Activated T-cell treated with anti-CD3 and anti-CD28 coated beads for 4 hours (primary cell): ENCODE results near the gene TEPSIN.

Experiments
- DNase-seq: peaks from one replicate; pipeline ENCODE4 v3.0.0-alpha.2; 2020

Gene TEPSIN

GRCh38 chr17:81194941-81195901 lies 43.6 kb downstream of the TEPSIN start:
- DNase-seq, result no peak

- DNase-seq, result no peak
Measured at GRCh38 chr17:81194225-81194760, 44.6 kb downstream of the TEPSIN start.

- DNase-seq, result no peak
Measured at GRCh38 chr17:81193470-81194224, 45.2 kb downstream of the TEPSIN start.

GRCh38 chr17:81193051-81193410 lies 45.8 kb downstream of the TEPSIN start:
- no peak for DNase-seq

- no peak for DNase-seq
Measured at GRCh38 chr17:81192386-81193050, 46.3 kb downstream of the TEPSIN start.

- DNase-seq, result no peak
Measured at GRCh38 chr17:81191646-81192045, 47.2 kb downstream of the TEPSIN start.

GRCh38 chr17:81191116-81191515 lies 47.7 kb downstream of the TEPSIN start:
- no peak for DNase-seq

- DNase-seq, result no peak
Measured at GRCh38 chr17:81190591-81190990, 48.3 kb downstream of the TEPSIN start.

GRCh38 chr17:81189670-81190530 lies 49.0 kb downstream of the TEPSIN start:
- no peak for DNase-seq

- no peak for DNase-seq
Measured at GRCh38 chr17:81189016-81189415, 49.8 kb downstream of the TEPSIN start.

- no peak for DNase-seq
Measured at GRCh38 chr17:81188491-81188840, 50.4 kb downstream of the TEPSIN start.

- DNase-seq, result no peak
Measured at GRCh38 chr17:81187586-81188490, 51.0 kb downstream of the TEPSIN start.

- no peak for DNase-seq
Measured at GRCh38 chr17:81187120-81187519, 51.7 kb downstream of the TEPSIN start.

- DNase-seq, result no peak
Measured at GRCh38 chr17:81186203-81186602, 52.7 kb downstream of the TEPSIN start.

- DNase-seq, result no peak
Measured at GRCh38 chr17:81184555-81184954, 54.3 kb downstream of the TEPSIN start.

GRCh38 chr17:81183807-81184206 lies 55.0 kb downstream of the TEPSIN start:
- DNase-seq, result no peak

- no peak for DNase-seq
Measured at GRCh38 chr17:81183316-81183715, 55.5 kb downstream of the TEPSIN start.

- DNase-seq, result no peak
Measured at GRCh38 chr17:81182596-81182995, 56.3 kb downstream of the TEPSIN start.

- no peak for DNase-seq
Measured at GRCh38 chr17:81181811-81182185, 57.1 kb downstream of the TEPSIN start.

- no peak for DNase-seq
Measured at GRCh38 chr17:81180836-81181810, 57.7 kb downstream of the TEPSIN start.
